T-cell (primary cell): ENCODE results near the gene EMC7. TPM values are rescaled to one million over a fixed set of nuclear protein-coding genes. Genes with fewer than 3 reads are reported as not detected.

Experiments used
- ATAC-seq, 4 experiments: fragments of 200-7000 bp in 3 of 4; fragments of 150-1000 bp in 1 of 4; cut with Tn5 transposase; replicated peaks in 1 of 4; 1 replicate in 3 of 4; 2 replicates in 1 of 4; pipeline ENCODE4 v1.10.0; 2021; ENCODE audit warnings: moderate library complexity in 3 of 4, mild to moderate bottlenecking in 2 of 4, moderate number of reproducible peaks in 1 of 4
- CTCF ChIA-PET, 2 donors: fragments of 300-600 bp; sonication (Branson Sonifier 250); formaldehyde crosslinking; loops; one replicate each; lab custom pipeline; 2022; ENCODE audit warnings: antibody characterized with exemption in 2 of 2; lab: Charles Lee
- POLR2A ChIA-PET, 2 donors: fragments of 300-600 bp; sonication (Branson Sonifier 250); formaldehyde crosslinking; loops; one replicate each; lab custom pipeline; 2022; ENCODE audit warnings: antibody characterized with exemption in 2 of 2; lab: Charles Lee
- DNase-seq, 35 experiments: peaks; one replicate each; pipeline versions ENCODE4 v3.0.0 to v3.0.0-alpha.2; 2013 to 2023
- H3K27ac ChIP-seq: one replicate; pipeline ENCODE4 v1.5.1; 2013; ENCODE audit warnings: low read length
- H3K27me3 ChIP-seq, 2 experiments: replicated peaks in 1 of 2; 1 replicate in 1 of 2; 2 replicates in 1 of 2; pipeline versions ENCODE4 v1.6.1 to v1.7.0; 2013; ENCODE audit warnings: low read length in 1 of 2, mixed read lengths in 1 of 2; ENCODE audit not compliant: control insufficient read depth in 2 of 2, insufficient read depth in 2 of 2; ENCODE audit errors: extremely low read depth in 1 of 2
- H3K36me3 ChIP-seq, 2 donors: 1 replicate in 1 of 2; 2 replicates in 1 of 2; pipeline versions ENCODE4 v1.6.1 to v1.7.0; 2013; ENCODE audit warnings: low read length in 1 of 2; ENCODE audit not compliant: control insufficient read depth in 2 of 2, insufficient read depth in 1 of 2; ENCODE audit errors: extremely low read depth in 1 of 2
- H3K4me1 ChIP-seq, 2 experiments: 1 replicate in 1 of 2; 2 replicates in 1 of 2; pipeline versions ENCODE4 v1.6.1 to v1.7.0; 2013; ENCODE audit warnings: low read length in 2 of 2, mixed read lengths in 1 of 2; ENCODE audit not compliant: insufficient read depth in 2 of 2, control insufficient read depth in 1 of 2; ENCODE audit errors: extremely low read depth in 1 of 2
- H3K4me3 ChIP-seq, 2 donors: 1 replicate in 1 of 2; 2 replicates in 1 of 2; pipeline versions ENCODE4 v1.5.1 to v1.7.0; 2013; ENCODE audit warnings: mild to moderate bottlenecking in 2 of 2, low read length in 1 of 2, moderate library complexity in 1 of 2; ENCODE audit not compliant: control insufficient read depth in 1 of 2; ENCODE audit errors: extremely low read depth in 1 of 2
- H3K9me3 ChIP-seq: 2 replicates; pipeline ENCODE4 v1.7.0; 2013
- H3K27ac Mint-ChIP-seq, 2 donors: one replicate each; pipeline ENCODE4 v1.8.0; 2020 to 2021; ENCODE audit warnings: mild to moderate bottlenecking in 2 of 2, mixed read lengths in 2 of 2
- H3K27me3 Mint-ChIP-seq, 2 donors: one replicate each; pipeline ENCODE4 v1.8.0; 2021 to 2022; ENCODE audit warnings: mixed read lengths in 2 of 2
- H3K36me3 Mint-ChIP-seq: one replicate; pipeline ENCODE4 v1.8.0; 2021; ENCODE audit warnings: mixed read lengths
- H3K4me1 Mint-ChIP-seq, 3 donors: one replicate each; pipeline ENCODE4 v1.8.0; 2020 to 2022; ENCODE audit warnings: mixed read lengths in 3 of 3, mild to moderate bottlenecking in 1 of 3
- H3K4me3 Mint-ChIP-seq, 3 donors: one replicate each; pipeline ENCODE4 v1.8.0; 2020 to 2022; ENCODE audit warnings: mild to moderate bottlenecking in 3 of 3, mixed read lengths in 3 of 3, moderate library complexity in 3 of 3
- H3K9me3 Mint-ChIP-seq, 3 donors: one replicate each; pipeline ENCODE4 v1.8.0; 2020 to 2022; ENCODE audit warnings: mixed read lengths in 3 of 3
- WGBS: methylation state at CpG from one replicate; pipeline ENCODE4 v1.1.5; 2013; ENCODE audit warnings: missing lambda C conversion rate; ENCODE audit not compliant: insufficient coverage; 5-methylcytosine and 5-hydroxymethylcytosine counted together
- total RNA-seq, 35 experiments: library from RNA in 6 of 35; stranded (reverse) in 6 of 35; fragments of 120-200 nt in 1 of 35; gene quantifications; one replicate each; pipeline versions ENCODE4 v1.2.1 to v1.2.4 and lab custom pipeline; 2013 to 2026

EMC7 gene
- total RNA-seq, 5 donors from 2014 or later (not counting 1 experiment from before 2014, with no cell fraction given): 29.4 to 40.2 (median 33.0) TPM

- no peaks in the 10 kb centered on the region for H3K9me3 ChIP-seq
- peaks cover 0 to 35% of the 10 kb centered on the region in 2 experiments for H3K27me3 ChIP-seq
- H3K9me3 Mint-ChIP-seq: no peaks in the 10 kb centered on the region
- 90% methylated on average over 1 of the region's 2 CpGs for WGBS
- H3K4me1 Mint-ChIP-seq: no peaks in the 10 kb centered on the region
- DNase-seq (no peak), ATAC-seq (no peak)
- no peak overlapping the region for H3K27ac ChIP-seq
- H3K4me1 ChIP-seq: no peaks in the 10 kb centered on the region
- H3K4me3 Mint-ChIP-seq: no peak overlapping the region
- POLR2A ChIA-PET: no interaction called here
- no peaks in the 10 kb centered on the region for H3K36me3 ChIP-seq
- CTCF ChIA-PET: interaction anchor here in 1 of 2 donors (0.7 kb wide), 1 partner anchor 416 kb away, joined by 3 read pairs; no protein-coding TSS in a partner anchor
- H3K27me3 Mint-ChIP-seq: peaks cover 14 to 46% of the 10 kb centered on the region in 2 donors
- no peaks in the 10 kb centered on the region for H3K36me3 Mint-ChIP-seq
- H3K4me3 ChIP-seq: no peak overlapping the region
- H3K27ac Mint-ChIP-seq: no peak overlapping the region
These were observed 15.0 kb upstream of the EMC7 start for GRCh38 chr15:34116620-34117019.

- Mint-ChIP-seq H3K4me1 (no peaks in the 10 kb centered on the region), H3K27ac (no peak overlapping the region), H3K36me3 (no peaks in the 10 kb centered on the region), H3K27me3 (peaks cover 7 to 31% of the 10 kb centered on the region in 2 donors), H3K4me3 (no peak overlapping the region), H3K9me3 (no peaks in the 10 kb centered on the region)
- Histone ChIP-seq H3K4me3 (no peak overlapping the region), H3K27ac (no peak overlapping the region), H3K9me3 (no peaks in the 10 kb centered on the region), H3K36me3 (no peaks in the 10 kb centered on the region), H3K4me1 (no peaks in the 10 kb centered on the region), H3K27me3 (peaks cover 0 to 33% of the 10 kb centered on the region in 2 experiments)
- WGBS: 83% methylated on average over 3 of the region's 3 CpGs
- DNase-seq: no peak
- ChIA-PET CTCF (interaction anchor here in 1 of 2 donors (0.6 kb wide), 1 partner anchor 151 kb away, joined by 4 read pairs; no protein-coding TSS in a partner anchor), POLR2A (no interaction called here)
- ATAC-seq: no peak
These were observed 13.1 kb upstream of the EMC7 start for GRCh38 chr15:34114739-34115138.

GRCh38 chr15:34114215-34114614 is 12.6 kb upstream of the EMC7 start:
- H3K4me3 Mint-ChIP-seq: no peak overlapping the region
- ATAC-seq (no peak), DNase-seq (no peak)
- H3K27me3 ChIP-seq: peaks cover 0 to 33% of the 10 kb centered on the region in 2 experiments
- H3K9me3 Mint-ChIP-seq: no peaks in the 10 kb centered on the region
- no peaks in the 10 kb centered on the region for H3K4me1 ChIP-seq
- no peak overlapping the region for H3K27ac Mint-ChIP-seq
- H3K27me3 Mint-ChIP-seq: peaks cover 7 to 31% of the 10 kb centered on the region in 2 donors
- H3K27ac ChIP-seq: no peak overlapping the region
- ChIA-PET CTCF (interaction anchor here in 1 of 2 donors (0.6 kb wide), 1 partner anchor 152 kb away, joined by 4 read pairs; no protein-coding TSS in a partner anchor), POLR2A (no interaction called here)
- no CpG with 5 or more reads among the region's 2 CpGs for WGBS
- H3K9me3 ChIP-seq: no peaks in the 10 kb centered on the region
- H3K36me3 ChIP-seq: no peaks in the 10 kb centered on the region
- H3K4me3 ChIP-seq: no peak overlapping the region
- H3K4me1 Mint-ChIP-seq: no peaks in the 10 kb centered on the region
- H3K36me3 Mint-ChIP-seq: no peaks in the 10 kb centered on the region

GRCh38 chr15:34111488-34111887 is 9.8 kb upstream of the EMC7 start:
- 61% methylated on average over 5 of the region's 6 CpGs for WGBS
- H3K4me3 Mint-ChIP-seq: no peak overlapping the region
- no peaks in the 10 kb centered on the region for H3K4me1 Mint-ChIP-seq
- H3K4me3 ChIP-seq: no peak overlapping the region
- H3K27me3 ChIP-seq: peaks cover 0 to 23% of the 10 kb centered on the region in 2 experiments
- H3K9me3 ChIP-seq: no peaks in the 10 kb centered on the region
- DNase-seq (no peak), ATAC-seq (no peak)
- no peaks in the 10 kb centered on the region for H3K36me3 Mint-ChIP-seq
- H3K27ac Mint-ChIP-seq: no peak overlapping the region
- H3K27me3 Mint-ChIP-seq: peaks cover 7 to 11% of the 10 kb centered on the region in 2 donors
- CTCF ChIA-PET: no interaction called here
- no peaks in the 10 kb centered on the region for H3K36me3 ChIP-seq
- H3K9me3 Mint-ChIP-seq: no peaks in the 10 kb centered on the region
- H3K27ac ChIP-seq: no peak overlapping the region
- POLR2A ChIA-PET: no interaction called here
- H3K4me1 ChIP-seq: no peaks in the 10 kb centered on the region

- ChIA-PET CTCF (interaction anchor here (1.1 to 2.0 kb wide), 8 partner anchors 14 to 478 kb away, joined by 3 to 10 read pairs (median 3); partner anchors contain the start of genes GOLGA8B (in 1 of the 2), KATNBL1 (in 1 of the 2) and LPCAT4 (in 1 of the 2)), POLR2A (interaction anchor here in 1 of 2 donors (0.6 kb wide), 1 partner anchor 12 kb away, joined by 9 read pairs; no protein-coding TSS in a partner anchor)
- DNase-seq (peak in 1 of 35 experiments; percentile 47), ATAC-seq (no peak)
- H3K27me3 ChIP-seq: peaks cover 0 to 14% of the 10 kb centered on the region in 2 experiments
- Mint-ChIP-seq H3K27ac (no peak overlapping the region), H3K4me1 (no peaks in the 10 kb centered on the region), H3K27me3 (peaks cover 7 to 11% of the 10 kb centered on the region in 2 donors), H3K9me3 (peaks cover 0 to 1% (median 0%) of the 10 kb centered on the region in 3 donors), H3K4me3 (no peak overlapping the region), H3K36me3 (peaks cover 2% of the 10 kb centered on the region)
- H3K27ac ChIP-seq: no peak overlapping the region
- no peaks in the 10 kb centered on the region for H3K9me3 ChIP-seq
- WGBS: 67% methylated on average over 1 of the region's 5 CpGs
- no peaks in the 10 kb centered on the region for H3K4me1 ChIP-seq
- no peak overlapping the region for H3K4me3 ChIP-seq
- H3K36me3 ChIP-seq: no peaks in the 10 kb centered on the region
These were observed 8.4 kb upstream of the EMC7 start for GRCh38 chr15:34109797-34110663.

GRCh38 chr15:34107315-34107714 is 5.7 kb upstream of the EMC7 start:
- H3K9me3 ChIP-seq: no peaks in the 10 kb centered on the region
- POLR2A ChIA-PET: no interaction called here
- DNase-seq (no peak), ATAC-seq (no peak)
- no peaks in the 10 kb centered on the region for H3K27me3 Mint-ChIP-seq
- H3K27ac Mint-ChIP-seq: no peak overlapping the region
- peaks cover 5% of the 10 kb centered on the region in 2 experiments for H3K4me1 ChIP-seq
- no peaks in the 10 kb centered on the region for H3K27me3 ChIP-seq
- H3K4me1 Mint-ChIP-seq: peaks cover 5 to 13% (median 11%) of the 10 kb centered on the region in 3 donors
- no peak overlapping the region for H3K4me3 ChIP-seq
- H3K4me3 Mint-ChIP-seq: no peak overlapping the region
- peaks cover 0 to 11% (median 4%) of the 10 kb centered on the region in 3 donors for H3K9me3 Mint-ChIP-seq
- WGBS: no CpG with 5 or more reads among the region's 2 CpGs
- CTCF ChIA-PET: interaction anchor here in 1 of 2 donors (1.0 kb wide), 1 partner anchor 10 kb away, joined by 4 read pairs; no protein-coding TSS in a partner anchor
- H3K36me3 Mint-ChIP-seq: peaks cover 14% of the 10 kb centered on the region
- no peaks in the 10 kb centered on the region for H3K36me3 ChIP-seq
- no peak overlapping the region for H3K27ac ChIP-seq
